Fibroblast of mammary gland (primary cell): ENCODE data around the gene CACFD1.

Experiments
- DNase-seq: peaks from one replicate; pipeline ENCODE4 v3.0.0-alpha.2; 2010; ENCODE audit warnings: low read depth
- H3K4me3 ChIP-seq: 2 replicates; pipeline ENCODE4 v1.5.1; 2011; ENCODE audit warnings: low read depth, mild to moderate bottlenecking, low read length, moderate library complexity; ENCODE audit not compliant: control insufficient read depth
- CTCF ChIP-seq: conservative IDR thresholded peaks from 2 replicates; pipeline ENCODE4 v1.5.1; 2011; ENCODE audit warnings: low read depth, low read length, inconsistent platforms; ENCODE audit not compliant: control insufficient read depth, insufficient read depth

Gene CACFD1

GRCh38 chr9:133468777-133469421 lies 9.1 kb downstream of the CACFD1 start:
- no peak for DNase-seq
- TF ChIP-seq CTCF = no peak

GRCh38 chr9:133470427-133470924 lies 10.7 kb downstream of the CACFD1 start:
- no peak overlapping the region for H3K4me3 ChIP-seq
- DNase-seq = no peak
- no peak for TF ChIP-seq CTCF

More at GRCh38 chr9:133468777-133469421, 9.1 kb downstream of the CACFD1 start:
- no peak overlapping the region for H3K4me3 ChIP-seq

- DNase-seq = no peak
- H3K4me3 ChIP-seq = no peak overlapping the region
- TF ChIP-seq CTCF = no peak
These were observed 11.2 kb downstream of the CACFD1 start for GRCh38 chr9:133470988-133471387.

GRCh38 chr9:133471551-133472276 lies 11.9 kb downstream of the CACFD1 start:
- no peak for DNase-seq
- no peak overlapping the region for H3K4me3 ChIP-seq
- TF ChIP-seq CTCF = no peak

GRCh38 chr9:133472277-133472645 lies 12.5 kb downstream of the CACFD1 start:
- no peak overlapping the region for H3K4me3 ChIP-seq
- no peak for DNase-seq
- TF ChIP-seq CTCF = no peak

- TF ChIP-seq CTCF = no peak
- no peak overlapping the region for H3K4me3 ChIP-seq
- no peak for DNase-seq
These were observed 13.1 kb downstream of the CACFD1 start for GRCh38 chr9:133472753-133473378.
